DLD1 (cell line): ENCODE data around the gene PRDM16.

Experiments used
- in situ Hi-C: cut with HindIII; loops from 2 replicates; pipeline ENCODE4 v1.10.0; 2017; ENCODE audit warnings: low sequenced_read_pairs

Gene PRDM16

DNA sequence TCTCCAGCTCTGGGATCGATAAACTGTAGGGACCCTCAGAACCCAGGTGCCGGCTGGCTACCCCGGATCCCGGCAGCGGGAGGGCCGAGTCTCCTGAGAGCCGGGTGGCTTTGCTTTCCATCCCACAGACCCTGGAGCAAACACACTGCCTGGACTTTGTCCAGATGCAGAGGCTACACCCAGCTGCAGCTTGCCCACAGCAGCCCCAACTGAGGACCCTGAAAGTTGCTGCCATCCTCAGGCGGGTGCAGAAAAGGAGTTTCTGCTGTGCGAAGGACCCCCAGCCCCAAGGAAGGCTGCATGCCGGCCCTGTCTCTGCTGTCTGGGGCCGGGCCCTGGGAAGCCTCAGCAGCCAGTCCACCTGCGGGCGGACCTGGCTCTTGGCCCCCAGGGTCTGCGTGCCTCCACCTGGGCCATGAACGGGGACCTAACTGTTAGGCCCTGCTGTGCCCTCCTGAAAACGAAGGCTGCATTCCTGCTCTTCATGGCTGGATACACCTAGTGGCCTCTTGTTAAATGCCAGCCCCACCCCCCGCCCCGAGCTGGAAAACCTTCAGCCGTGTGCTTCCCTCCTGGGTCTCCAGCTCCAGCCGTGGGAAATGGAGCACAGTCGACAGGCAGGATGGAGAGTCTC, 287.9 kb downstream of the PRDM16 start:
- in situ Hi-C loops: no loop called here

DNA sequence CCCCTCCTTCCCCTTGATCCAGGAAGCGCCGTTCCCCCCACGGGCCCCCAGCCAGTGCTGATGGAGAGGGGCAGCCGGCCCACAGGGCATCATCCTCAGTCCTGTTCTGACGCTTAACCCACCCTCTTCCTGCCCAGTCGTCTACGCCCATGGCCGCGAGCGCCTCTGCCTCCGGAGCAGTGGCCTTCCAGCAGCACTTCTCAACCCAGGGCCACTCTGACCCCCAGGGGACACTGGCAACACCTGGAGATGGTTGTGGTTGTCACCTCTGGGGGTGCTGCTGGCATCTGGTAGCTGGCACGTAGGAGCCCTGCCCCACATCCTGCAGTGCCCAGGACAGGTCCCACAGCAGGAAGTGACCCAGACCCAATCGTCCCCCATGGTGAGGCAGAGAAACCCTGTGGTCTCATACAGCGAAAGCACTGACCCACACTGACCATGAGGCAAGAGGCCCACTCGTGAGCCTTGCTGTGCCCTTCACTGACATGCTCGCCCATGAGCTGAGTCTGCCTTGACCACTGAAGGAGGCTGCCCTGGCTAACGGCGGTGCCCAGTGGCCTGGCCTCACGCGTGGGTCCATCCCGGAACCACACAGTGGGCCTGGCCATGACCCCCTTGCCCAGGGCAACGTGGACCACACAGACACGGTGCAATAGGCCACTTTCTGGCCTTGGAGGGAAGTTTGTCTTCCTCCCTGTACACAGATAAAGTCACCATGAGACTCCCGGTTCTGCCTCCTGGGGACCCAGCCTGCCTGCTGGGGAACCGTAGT, 288.7 kb downstream of the PRDM16 start:
- in situ Hi-C loops: no loop called here

DNA sequence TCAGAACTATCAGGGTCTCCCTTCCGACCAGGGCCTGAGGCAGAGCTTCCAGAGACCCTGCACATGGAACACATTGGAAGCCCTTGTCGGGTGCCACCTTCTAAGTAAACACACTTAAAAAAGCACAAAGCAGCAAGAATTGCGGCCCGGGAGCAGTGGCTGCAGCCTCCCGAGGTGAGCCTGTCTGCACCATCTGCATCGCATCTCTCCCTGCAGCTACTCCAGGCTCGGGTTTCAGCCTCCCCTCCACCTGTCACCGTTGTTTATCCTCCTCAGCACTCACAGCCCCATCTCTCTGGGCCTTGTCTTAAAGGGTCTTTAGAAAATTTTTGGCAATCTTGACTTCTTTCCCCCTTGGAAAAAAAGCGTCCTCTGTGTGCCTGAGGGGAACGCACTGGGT, 290.3 kb downstream of the PRDM16 start:
- in situ Hi-C loops: no loop called here

DNA sequence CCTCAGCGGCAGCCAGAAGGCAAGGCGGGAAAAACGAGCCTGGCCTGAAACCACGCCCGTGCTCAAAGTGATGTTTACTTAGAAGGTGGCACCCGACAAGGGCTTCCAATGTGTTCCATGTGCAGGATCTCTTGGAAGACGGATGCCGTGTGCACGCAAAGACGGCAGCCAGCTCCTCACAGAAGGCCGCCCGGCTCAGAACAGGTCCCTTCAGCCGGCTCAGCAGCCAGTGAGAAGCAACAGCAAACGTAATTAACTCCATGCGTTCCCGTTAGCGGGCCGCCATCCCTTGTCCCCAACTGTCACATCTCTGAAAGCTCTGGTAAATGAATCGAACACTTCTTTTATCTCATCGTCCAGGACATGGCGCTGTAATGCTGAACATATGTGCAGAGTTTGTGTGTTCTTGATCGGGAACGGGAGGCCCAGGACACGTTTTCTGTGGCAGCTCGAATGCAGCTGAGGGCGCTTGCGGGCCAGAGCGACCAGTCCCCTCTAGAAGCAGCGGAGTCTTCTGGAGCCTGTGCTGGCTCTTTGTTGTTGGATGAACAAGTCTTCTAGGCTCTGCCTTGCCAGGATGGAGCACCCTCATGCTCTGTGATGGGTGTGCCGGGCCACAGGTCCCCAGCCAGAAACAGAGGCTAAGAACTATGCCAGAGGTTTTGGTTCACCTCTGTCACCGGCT, 290.9 kb downstream of the PRDM16 start:
- in situ Hi-C loops: no loop called here

DNA sequence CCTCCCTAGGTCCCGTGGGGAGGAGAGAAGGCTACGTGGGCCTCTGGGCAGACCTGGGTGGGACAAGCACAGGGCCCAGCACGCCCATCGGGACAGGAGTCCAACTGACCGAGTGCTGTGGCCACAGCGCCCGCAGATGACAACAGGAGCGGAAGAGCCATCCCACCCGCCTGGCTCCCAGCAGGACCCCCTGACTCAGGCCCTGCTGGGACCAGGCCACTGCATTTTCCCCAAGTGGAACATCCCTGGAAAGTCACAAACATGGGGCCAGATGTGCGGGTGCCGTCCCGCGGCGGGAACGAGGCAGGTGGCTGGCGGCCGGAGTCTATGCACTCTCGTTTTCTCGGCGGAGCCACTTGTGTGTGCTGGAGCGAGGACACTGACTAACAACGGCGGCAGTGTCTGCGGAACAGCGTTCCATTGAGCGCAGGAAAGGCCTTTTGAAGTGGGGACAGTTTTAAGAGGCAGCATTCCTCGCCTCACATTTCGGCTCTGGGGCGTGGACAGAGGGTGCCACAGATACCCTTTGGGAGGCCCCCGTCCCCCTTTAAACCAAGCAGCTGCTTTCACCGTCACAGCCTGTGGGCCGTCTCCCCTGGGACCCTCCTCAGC, 291.7 kb downstream of the PRDM16 start:
- in situ Hi-C loops: no loop called here

DNA sequence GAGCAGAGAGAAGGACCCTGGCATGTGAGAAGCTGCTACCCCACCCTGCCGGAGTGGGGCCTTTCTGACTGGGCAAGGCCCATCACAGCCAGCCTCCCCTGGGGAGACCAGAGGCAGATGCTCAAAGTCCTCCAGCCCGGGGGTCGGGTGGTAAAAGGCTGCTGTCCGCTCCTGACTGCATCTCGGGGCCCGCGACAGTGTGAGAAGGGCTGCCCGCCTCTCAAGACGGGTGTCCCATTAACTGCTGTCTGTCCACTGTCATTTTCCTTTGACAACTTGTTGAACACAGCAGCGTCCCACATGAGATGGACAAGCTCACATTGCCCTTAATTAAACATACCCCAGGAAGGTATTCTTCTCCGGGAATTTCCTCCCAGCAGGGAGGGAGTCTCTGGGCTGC, 294.0 kb downstream of the PRDM16 start:
- in situ Hi-C loops: no loop called here

DNA sequence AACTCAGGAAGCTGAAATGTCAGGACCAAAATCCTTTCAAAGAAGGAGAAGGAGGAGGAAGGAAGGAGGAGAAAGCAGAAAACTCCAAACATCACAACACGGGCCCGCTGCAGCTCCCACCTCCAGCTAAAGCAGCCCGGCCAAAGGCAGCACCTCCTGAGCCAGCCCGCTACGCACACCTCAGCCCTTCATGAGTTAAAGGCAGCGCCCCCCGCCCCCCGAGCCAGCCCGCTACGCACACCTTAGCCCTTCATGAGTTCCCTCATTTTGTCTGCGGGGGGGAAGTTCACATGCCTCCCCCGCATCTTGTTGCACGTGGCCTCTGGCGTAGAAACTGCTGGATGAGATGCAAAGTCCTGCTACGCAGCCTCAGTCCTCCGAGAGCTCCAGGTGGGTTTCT, 294.8 kb downstream of the PRDM16 start:
- in situ Hi-C loops: no loop called here

DNA sequence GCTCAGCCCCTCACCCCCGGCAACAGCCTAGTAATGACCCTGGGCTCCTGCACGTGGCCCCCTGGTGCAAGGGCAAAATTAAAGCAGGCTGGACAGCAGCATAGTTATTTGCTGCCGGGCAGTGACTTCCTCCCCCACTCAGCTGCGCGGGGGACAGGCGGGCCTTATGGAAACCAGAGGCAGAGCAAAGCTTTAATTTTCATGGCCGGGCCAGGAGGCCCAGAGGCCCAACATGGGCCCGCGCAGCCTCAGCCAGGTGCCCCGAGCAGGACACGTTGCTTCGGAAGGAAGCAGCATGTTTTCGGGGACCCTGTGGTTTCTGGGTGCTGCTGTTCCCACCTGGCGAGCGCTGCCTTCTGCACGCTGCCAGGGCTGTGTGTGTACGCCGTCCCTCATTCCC, 295.5 kb downstream of the PRDM16 start:
- in situ Hi-C loops: no loop called here

DNA sequence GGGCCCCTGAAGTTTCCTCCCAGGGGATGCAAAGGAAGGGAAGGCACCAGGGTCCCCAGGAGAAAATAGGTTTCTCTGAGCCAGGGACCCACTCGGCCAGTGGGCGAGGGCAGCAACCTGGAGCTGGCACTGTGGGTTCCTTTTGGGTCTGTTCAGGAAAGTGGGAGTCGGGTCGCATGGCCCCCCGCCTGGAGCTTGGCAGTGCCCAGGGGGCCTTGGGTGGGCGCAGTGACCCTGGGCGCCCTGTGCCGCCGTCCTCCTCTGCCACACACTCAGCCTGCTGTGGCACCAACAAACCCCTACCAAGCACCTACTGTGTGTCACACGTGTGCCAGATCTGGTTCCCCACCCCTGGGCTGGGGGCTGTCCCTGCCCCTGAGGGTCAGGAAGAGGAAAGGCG, 296.0 kb downstream of the PRDM16 start:
- in situ Hi-C loops: no loop called here

DNA sequence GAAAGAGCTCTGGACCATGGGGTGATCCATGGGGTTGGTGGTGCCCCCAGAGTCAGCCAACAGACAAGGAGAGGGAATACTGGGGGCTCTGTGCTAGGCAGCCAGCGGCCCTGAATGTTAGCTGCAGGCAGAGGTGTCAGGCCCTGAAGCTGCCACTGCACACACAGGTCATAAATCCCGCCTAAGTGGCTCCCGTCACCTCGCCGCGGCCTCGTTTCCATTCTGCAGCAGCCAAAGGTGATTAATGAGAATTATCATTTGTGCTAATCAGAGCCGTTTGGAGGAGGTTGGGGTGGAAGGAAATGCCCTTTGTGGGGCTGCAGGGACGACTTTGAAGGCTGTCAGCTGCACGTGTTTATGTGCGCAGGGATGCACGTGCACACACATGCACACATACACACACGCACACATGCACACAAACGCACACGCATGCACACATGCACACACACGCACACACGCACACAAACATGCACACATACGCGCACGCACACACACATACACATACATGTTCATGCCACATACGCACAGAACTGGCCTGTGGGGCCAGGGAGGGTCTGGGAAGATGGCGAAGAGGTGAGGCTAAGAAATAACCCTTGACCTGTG, 296.6 kb downstream of the PRDM16 start:
- in situ Hi-C loops: no loop called here

DNA sequence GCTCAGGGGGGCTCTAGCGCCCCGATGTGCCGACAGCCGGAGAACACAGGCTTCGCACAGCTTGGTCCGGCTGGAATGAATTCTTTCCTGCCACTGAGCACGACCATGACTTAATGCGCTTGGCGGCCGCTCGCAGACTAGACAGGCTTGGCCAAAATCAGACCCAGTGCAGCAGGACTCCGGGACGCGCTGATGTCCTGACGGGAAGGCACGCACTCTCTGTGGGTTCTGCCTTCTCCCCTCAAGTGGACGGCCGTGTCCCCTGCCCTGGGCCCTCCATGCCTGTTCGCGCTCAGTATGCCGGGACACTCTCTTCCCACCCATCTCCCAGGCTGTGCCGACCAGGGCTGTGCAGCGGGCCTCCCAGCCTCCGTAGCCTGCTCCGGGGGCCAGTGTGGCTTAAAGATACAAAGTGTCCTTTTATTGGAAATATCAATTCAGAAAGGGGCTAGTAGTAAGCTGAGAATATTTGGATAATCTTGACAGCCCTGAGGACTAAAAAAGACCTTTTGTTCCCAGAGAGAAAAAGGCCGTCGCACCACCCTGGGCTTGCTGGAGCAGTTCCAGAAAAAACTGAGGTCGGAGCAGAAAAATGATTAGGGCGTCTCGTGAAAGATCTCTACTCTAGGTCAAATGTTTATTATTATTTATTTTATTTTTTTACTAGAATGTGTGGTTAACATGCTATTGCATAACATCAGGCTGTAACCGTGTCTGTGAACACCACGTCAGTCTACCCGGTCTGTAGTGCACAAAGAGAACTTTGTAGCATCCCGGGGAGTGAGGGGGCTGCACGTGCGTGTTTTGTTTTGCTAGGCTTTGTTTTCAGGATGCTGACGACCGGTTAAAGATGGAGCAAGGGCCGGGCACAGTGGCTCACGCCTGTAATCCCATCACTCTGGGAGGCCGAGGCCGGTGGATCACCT, 297.4 kb downstream of the PRDM16 start:
- in situ Hi-C loops: no loop called here

DNA sequence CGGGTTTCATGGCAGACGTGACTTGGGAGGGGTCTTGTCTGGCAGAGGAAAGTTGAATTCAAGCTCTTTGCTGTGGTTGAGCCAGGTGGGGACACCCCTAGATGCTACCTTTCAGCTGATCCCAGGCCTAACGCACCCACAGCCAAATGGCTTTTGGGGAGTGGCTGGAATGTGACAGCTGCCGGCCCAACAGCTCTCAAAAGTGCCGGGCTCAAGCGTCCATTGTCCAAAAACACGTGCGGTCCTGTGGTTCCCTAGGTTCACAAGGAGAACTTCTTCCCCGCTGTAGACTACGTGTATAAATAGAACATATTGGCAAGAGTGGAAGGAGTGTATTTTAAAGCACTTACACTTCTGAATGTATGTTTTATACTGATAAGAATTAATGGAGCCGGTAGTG, 298.4 kb downstream of the PRDM16 start:
- in situ Hi-C loops: no loop called here

DNA sequence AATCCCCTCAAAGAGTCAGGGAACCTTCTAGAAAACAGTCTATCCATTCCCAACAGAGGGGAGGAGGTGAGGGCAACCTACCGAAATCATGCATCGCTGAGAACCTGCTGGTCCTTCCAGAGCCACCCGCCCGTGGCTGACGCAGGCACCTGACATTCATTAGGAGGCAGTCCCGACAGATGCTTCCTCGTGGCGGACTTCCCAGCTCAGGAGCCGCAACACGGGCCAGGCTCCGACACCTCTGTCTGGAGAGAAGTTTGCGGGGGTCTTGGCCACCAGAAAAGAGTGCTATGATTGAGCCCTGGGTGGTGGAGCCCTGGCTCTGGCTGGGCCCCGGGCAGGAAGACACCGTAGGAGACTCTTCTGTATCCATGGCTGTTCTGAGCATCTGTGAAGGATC, 299.1 kb downstream of the PRDM16 start:
- in situ Hi-C loops: no loop called here

DNA sequence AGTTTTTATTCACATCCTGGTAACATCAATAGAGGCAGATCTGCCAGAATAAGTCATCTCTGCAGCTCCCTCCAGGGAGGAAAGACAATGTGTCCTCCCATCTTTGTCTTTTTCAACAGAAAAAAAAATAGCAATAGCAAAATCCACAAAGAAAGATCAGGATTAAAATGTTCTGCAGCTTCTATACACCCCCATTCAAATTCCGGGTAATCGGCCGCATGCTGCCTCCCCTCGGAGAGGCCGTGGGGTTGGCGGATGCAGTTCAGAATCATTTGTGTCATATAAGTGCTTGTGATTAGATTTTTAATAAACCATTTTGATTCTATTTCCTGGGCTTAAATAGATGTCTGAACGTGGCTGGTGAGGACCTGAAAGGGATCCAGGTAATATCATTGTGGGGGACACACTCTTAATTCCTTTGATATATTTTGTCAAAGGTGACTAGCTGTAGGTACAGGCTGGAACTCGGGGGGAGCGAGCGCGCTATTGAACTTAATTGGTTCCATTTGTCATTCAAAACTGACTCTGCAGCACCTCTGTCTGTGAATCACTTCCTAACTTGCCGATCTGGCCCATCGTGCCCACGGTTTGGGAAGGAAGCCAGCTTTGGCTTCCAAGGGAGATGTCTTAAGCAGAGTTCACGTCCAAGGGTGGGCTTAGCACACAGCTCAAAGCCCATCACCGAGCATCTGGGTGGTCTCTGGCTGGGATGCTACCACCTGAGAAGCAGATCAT, 299.9 kb downstream of the PRDM16 start:
- in situ Hi-C loops: no loop called here

DNA sequence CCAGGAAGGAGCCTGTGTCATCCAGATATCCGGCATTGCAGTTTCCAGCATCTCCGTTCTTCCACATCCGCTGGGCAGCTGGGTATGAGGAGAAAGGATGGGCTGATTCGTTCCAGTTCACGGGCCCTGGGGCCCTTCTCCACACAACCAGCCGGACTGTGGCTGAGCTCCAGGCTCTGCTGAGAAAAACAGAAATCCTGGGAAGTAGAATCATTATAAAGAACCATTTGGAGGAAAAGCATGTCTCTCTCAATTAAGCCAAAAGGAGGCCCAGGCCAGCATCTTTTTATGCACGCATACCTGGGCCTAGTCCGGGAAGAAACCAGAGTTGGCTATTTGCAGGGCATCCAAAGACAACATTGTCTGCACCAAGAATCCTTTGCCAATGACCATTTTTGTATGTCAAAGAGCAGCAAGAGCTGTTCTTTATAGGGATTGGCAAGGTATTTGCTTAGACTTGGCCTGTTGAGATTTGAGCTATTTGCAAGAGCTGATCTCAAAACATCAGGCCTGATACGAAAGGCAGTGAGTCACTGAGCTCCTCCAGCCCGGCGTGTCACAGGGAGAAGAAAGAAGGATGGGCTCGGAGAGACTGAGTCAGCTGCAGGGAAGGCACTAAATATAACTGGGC, 300.6 kb downstream of the PRDM16 start:
- in situ Hi-C loops: no loop called here

DNA sequence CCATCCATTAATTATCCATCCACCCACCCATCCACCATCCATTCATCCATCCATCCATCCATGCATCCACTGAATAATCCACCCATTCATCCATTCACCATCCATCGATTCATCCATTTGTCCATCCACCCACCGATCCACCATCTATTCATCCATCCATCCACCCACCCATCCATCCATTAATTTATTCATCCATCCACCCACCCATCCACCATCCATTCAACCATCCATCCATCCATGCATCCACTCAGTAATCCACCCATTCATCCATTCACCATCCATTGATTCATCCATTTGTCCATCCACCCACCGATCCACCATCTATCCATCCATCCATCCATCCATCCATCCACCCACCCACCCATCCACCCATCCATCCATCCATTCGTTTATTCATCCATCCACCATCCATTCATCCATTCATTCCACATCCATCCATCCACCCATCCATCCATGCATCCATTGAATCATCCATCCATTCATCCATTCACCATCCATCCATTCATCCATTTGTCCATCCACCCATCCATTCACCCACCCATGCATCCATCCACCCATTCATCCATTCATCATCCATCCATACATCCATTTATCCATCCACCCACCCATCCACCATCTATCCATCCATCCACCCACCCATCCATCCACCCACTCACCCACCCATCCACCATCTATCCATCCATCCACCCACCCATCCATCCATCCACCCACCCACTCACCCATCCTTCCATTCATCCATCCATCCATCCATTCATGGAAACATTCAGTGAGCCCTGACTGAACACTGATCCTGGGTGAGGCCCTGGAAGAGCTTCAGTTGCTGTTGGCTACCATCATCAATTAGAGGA, 302.1 kb downstream of the PRDM16 start:
- in situ Hi-C loops: no loop called here

DNA sequence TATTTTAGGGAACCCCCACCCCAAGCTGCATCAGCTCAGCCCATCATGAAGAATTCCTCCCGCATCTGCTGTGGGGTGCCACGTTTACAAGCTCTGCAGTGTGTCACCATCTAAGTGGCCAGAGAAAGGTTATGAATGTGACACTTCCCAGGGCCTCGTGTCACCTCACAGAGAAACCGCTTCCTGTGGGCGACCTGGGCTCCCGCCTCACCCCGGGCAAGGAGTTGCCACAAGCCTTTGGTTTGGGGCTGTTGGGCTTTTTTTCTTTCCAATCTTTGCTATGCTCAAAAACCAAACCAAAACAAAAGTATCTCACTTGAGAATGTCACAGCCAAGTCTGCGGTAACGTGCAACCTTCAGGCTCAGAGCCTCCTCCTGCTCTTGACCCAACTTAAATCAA, 303.3 kb downstream of the PRDM16 start:
- in situ Hi-C loops: no loop called here

DNA sequence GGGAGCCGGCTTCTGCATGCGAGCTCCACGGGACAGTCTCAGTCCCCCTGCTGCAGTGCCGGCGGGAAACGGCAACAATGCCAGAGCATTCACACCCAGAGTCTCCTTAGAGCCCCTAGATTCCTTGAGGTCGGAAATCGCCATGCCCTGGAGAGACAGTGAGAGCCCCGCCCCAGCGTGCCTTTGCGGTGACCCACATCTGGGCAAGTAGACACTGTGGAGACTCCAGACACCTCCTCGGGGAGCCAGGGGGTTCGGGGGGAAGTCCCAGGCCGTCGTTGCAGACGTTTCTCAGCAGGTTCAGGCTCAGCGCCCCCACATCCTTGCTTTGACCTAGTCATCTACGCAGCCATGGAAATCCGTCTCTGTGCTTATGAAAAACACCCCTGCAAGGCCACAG, 304.2 kb downstream of the PRDM16 start:
- in situ Hi-C loops: no loop called here
